HepG2 (cell line): ENCODE results near the gene INTS1. TPM values are rescaled to one million over a fixed set of nuclear protein-coding genes. Genes with fewer than 3 reads are reported as not detected.

ENCODE experiments used
- BCL6 ChIP-seq: IDR thresholded peaks from 2 replicates; pipeline ENCODE4 v1.6.1; 2016; ENCODE audit warnings: missing genetic modification reagents, missing compliant biosample characterization
- IRF9 ChIP-seq: sonication (generic); formaldehyde crosslinking; IDR thresholded peaks from 2 replicates; pipeline ENCODE4 v1.8.0; 2022; ENCODE audit warnings: missing genetic modification reagents, mild to moderate bottlenecking, borderline replicate concordance
- MYC ChIP-seq: sonication (generic); formaldehyde crosslinking; IDR thresholded peaks from 2 replicates; pipeline ENCODE4 v1.9.0; 2021; ENCODE audit warnings: missing genetic modification reagents, borderline replicate concordance
- NCOR1 ChIP-seq: fragments of 200-600 bp; sonication (generic); IDR thresholded peaks from 2 replicates; pipeline ENCODE4 v1.7.0; 2017; ENCODE audit warnings: antibody characterized with exemption, low read length, borderline replicate concordance
- NR2F1 ChIP-seq, 2 experiments: fragments of 450-650 bp in 1 of 2; formaldehyde crosslinking in 1 of 2; IDR thresholded peaks; 2 replicates each; pipeline versions ENCODE4 v1.5.0 to v1.6.1; 2016 to 2020; ENCODE audit warnings: mild to moderate bottlenecking in 1 of 2, missing compliant biosample characterization in 1 of 2, missing genetic modification reagents in 1 of 2, moderate library complexity in 1 of 2
- POLR2A ChIP-seq, 2 experiments: IDR thresholded peaks; 2 replicates each; pipeline ENCODE4 v1.6.1; 2011; ENCODE audit warnings: low read depth in 2 of 2, low read length in 2 of 2, mild to moderate bottlenecking in 1 of 2, moderate library complexity in 1 of 2; ENCODE audit not compliant: insufficient read depth in 1 of 2
- PPARG ChIP-seq: conservative IDR thresholded peaks from 2 replicates; pipeline ENCODE4 v1.6.1; 2016; ENCODE audit warnings: missing biosample characterization, missing genetic modification reagents
- SKIL ChIP-seq: sonication (generic); formaldehyde crosslinking; IDR thresholded peaks from 2 replicates; pipeline ENCODE4 v1.8.0; 2022; ENCODE audit warnings: missing genetic modification reagents, mild to moderate bottlenecking, moderate library complexity, borderline replicate concordance
- TBX2 ChIP-seq: sonication (generic); formaldehyde crosslinking; IDR thresholded peaks from 2 replicates; pipeline ENCODE4 v1.5.0; 2020; ENCODE audit warnings: missing genetic modification reagents, mild to moderate bottlenecking, borderline replicate concordance
- ZMYM3 ChIP-seq: sonication (generic); formaldehyde crosslinking; IDR thresholded peaks from 2 replicates; pipeline ENCODE4 v1.5.1; 2020; ENCODE audit warnings: mild to moderate bottlenecking, missing genetic modification reagents
- ZNF234 ChIP-seq: sonication (generic); formaldehyde crosslinking; conservative IDR thresholded peaks from 2 replicates; pipeline ENCODE4 v1.5.1; 2020; ENCODE audit warnings: mild to moderate bottlenecking, missing genetic modification reagents
- ZNF660 ChIP-seq: sonication (generic); formaldehyde crosslinking; IDR thresholded peaks from 2 replicates; pipeline ENCODE4 v1.5.1; 2020; ENCODE audit warnings: mild to moderate bottlenecking, low read depth, missing genetic modification reagents, borderline replicate concordance
- ZNF713 ChIP-seq: sonication (generic); formaldehyde crosslinking; IDR thresholded peaks from 2 replicates; pipeline ENCODE4 v1.4.0; 2020; ENCODE audit warnings: mild to moderate bottlenecking, missing genetic modification reagents
- ZNF891 ChIP-seq: sonication (generic); formaldehyde crosslinking; IDR thresholded peaks from 2 replicates; pipeline ENCODE4 v1.5.0; 2020; ENCODE audit warnings: mild to moderate bottlenecking, missing genetic modification reagents
- ZSCAN21 ChIP-seq: sonication (generic); formaldehyde crosslinking; IDR thresholded peaks from 2 replicates; pipeline ENCODE4 v1.8.0; 2022; ENCODE audit warnings: mild to moderate bottlenecking, missing genetic modification reagents, moderate library complexity, borderline replicate concordance
- polyA plus RNA-seq, 8 experiments: library from polyadenylated mRNA; depleted of rRNA in 3 of 8; stranded (reverse) in 7 of 8; unstranded in 1 of 8; fragments of >200 nt; fragmentation: Illumina TruSeq in 4 of 8; extraction: Trizol in 4 of 8; gene quantifications; 2 replicates each; pipeline versions ENCODE4 v1.2.1 to v1.2.3, GENCODE V29; 2011 to 2016; ENCODE audit warnings: low read depth in 4 of 8, missing spikeins in 1 of 8, mixed read lengths in 1 of 8; ENCODE audit not compliant: insufficient read depth in 1 of 8
- total RNA-seq, 5 experiments: library from RNA; depleted of rRNA; stranded (reverse); fragments of >200 nt; fragmentation: Illumina TruSeq; extraction: Trizol; gene quantifications; 2 replicates each; pipeline ENCODE4 v1.2.3, GENCODE V29; 2016; ENCODE audit warnings: low read depth in 1 of 5
- TF ChIP-seq, protein P1 (sequence below): sonication (generic); formaldehyde crosslinking; IDR thresholded peaks from 2 replicates; pipeline ENCODE4 v1.5.0; 2020; ENCODE audit warnings: mild to moderate bottlenecking, missing genetic modification reagents, moderate library complexity
- TF ChIP-seq, protein P2 (sequence below): sonication (generic); formaldehyde crosslinking; IDR thresholded peaks from 2 replicates; pipeline ENCODE4 v1.9.0; 2022; ENCODE audit warnings: missing genetic modification reagents, mild to moderate bottlenecking, borderline replicate concordance
- TF ChIP-seq, protein P3 (sequence below): sonication (generic); formaldehyde crosslinking; IDR thresholded peaks from 2 replicates; pipeline ENCODE4 v1.5.0; 2020; ENCODE audit warnings: mild to moderate bottlenecking, missing genetic modification reagents

The INTS1 gene
- total and polyA plus RNA-seq, 2 of the 13 experiments (the other 11 are each of a cell fraction or from before 2014, with no cell fraction given): 13.7 to 29.0 TPM

DNA sequence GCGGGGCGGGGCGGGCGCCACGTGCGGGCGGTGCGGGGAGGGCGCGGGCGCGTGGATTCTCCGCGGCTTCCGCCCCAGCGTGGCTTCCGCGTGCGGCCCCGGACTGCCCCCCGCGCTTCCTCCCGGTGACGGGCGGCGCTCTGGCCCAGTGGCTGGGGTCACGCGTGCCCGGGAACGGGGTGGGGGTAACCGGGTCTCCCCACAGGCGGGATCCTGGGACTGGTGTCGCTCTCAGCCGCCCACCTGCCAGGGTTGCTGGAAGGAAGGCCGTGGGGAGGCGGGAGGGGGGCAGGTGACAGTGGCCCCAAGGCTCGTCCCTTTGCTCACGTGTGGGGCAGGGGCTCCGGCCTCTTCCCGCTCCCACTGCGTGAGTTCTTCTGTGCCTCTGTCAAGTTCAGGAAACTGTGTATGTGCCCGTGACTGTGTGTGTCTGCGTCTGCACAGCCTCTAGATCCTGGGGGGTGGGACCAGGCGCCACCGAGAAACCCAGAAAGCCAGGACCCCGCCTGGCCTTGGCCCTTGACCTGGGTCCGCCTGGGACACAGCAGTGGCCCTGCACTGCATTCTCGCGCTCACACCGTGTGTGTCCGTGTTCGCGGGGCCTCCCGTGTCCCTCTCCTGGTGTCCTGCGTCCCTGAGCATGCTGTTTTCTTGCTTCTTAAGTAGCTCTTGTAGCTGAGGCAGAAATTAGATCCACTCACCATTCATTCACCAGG is 27.2 kb upstream of the INTS1 start (continued):
- TF ChIP-seq NR2F1 (CRISPR knock-in tag; IDR thresholded peaks at IDR 0.05) (peak; percentile 77 to 83; a peak in 3 of 4 replicates), NCOR1 (peak; percentile 69; the same call in 1 of the 2 replicates), ZNF660 (CRISPR knock-in tag) (no peak), ZNF891 (CRISPR knock-in tag) (no peak), BCL6 (CRISPR knock-in tag) (peak; percentile 50; the same call in 1 of the 2 replicates), ZNF713 (CRISPR knock-in tag) (no peak), ZMYM3 (CRISPR knock-in tag) (peak; percentile 8; the same call in 1 of the 2 replicates), POLR2A (IDR thresholded peaks at IDR 0.05; ENCODE audit: insufficient read depth in 1 of 2, low read depth in 2 of 2, low read length in 2 of 2) (peak in 1 of 2 experiments; percentile 41; a peak in 1 of 4 replicates), MYC (CRISPR knock-in tag) (peak; percentile 47; the same call in 1 of the 2 replicates), SKIL (peak; percentile 64), PPARG (CRISPR knock-in tag) (no peak), IRF9 (CRISPR knock-in tag) (peak; percentile 74; the same call in 1 of the 2 replicates), ZSCAN21 (0 out of 2 replicates have a peak, but pooled peaks have one; percentile 23), ZNF234 (CRISPR knock-in tag) (no peak), TBX2 (peak; percentile 59; the same call in 1 of the 2 replicates)
- TF ChIP-seq, protein P1, sequence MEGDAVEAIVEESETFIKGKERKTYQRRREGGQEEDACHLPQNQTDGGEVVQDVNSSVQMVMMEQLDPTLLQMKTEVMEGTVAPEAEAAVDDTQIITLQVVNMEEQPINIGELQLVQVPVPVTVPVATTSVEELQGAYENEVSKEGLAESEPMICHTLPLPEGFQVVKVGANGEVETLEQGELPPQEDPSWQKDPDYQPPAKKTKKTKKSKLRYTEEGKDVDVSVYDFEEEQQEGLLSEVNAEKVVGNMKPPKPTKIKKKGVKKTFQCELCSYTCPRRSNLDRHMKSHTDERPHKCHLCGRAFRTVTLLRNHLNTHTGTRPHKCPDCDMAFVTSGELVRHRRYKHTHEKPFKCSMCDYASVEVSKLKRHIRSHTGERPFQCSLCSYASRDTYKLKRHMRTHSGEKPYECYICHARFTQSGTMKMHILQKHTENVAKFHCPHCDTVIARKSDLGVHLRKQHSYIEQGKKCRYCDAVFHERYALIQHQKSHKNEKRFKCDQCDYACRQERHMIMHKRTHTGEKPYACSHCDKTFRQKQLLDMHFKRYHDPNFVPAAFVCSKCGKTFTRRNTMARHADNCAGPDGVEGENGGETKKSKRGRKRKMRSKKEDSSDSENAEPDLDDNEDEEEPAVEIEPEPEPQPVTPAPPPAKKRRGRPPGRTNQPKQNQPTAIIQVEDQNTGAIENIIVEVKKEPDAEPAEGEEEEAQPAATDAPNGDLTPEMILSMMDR (CRISPR knock-in tag): no peak
- TF ChIP-seq, protein P2, sequence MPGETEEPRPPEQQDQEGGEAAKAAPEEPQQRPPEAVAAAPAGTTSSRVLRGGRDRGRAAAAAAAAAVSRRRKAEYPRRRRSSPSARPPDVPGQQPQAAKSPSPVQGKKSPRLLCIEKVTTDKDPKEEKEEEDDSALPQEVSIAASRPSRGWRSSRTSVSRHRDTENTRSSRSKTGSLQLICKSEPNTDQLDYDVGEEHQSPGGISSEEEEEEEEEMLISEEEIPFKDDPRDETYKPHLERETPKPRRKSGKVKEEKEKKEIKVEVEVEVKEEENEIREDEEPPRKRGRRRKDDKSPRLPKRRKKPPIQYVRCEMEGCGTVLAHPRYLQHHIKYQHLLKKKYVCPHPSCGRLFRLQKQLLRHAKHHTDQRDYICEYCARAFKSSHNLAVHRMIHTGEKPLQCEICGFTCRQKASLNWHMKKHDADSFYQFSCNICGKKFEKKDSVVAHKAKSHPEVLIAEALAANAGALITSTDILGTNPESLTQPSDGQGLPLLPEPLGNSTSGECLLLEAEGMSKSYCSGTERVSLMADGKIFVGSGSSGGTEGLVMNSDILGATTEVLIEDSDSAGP (CRISPR knock-in tag): peak; percentile 55
- TF ChIP-seq, protein P3, sequence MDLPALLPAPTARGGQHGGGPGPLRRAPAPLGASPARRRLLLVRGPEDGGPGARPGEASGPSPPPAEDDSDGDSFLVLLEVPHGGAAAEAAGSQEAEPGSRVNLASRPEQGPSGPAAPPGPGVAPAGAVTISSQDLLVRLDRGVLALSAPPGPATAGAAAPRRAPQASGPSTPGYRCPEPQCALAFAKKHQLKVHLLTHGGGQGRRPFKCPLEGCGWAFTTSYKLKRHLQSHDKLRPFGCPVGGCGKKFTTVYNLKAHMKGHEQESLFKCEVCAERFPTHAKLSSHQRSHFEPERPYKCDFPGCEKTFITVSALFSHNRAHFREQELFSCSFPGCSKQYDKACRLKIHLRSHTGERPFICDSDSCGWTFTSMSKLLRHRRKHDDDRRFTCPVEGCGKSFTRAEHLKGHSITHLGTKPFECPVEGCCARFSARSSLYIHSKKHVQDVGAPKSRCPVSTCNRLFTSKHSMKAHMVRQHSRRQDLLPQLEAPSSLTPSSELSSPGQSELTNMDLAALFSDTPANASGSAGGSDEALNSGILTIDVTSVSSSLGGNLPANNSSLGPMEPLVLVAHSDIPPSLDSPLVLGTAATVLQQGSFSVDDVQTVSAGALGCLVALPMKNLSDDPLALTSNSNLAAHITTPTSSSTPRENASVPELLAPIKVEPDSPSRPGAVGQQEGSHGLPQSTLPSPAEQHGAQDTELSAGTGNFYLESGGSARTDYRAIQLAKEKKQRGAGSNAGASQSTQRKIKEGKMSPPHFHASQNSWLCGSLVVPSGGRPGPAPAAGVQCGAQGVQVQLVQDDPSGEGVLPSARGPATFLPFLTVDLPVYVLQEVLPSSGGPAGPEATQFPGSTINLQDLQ (CRISPR knock-in tag): 0 out of 2 replicates have a peak, but pooled peaks have one; percentile 46
